Testis (tissue), 2 donors: ENCODE results near the gene LSM11.

Source experiments
- POLR2A ChIP-seq: fragments of 450-650 bp; IDR thresholded peaks from one replicate; pipeline ENCODE4 v1.6.1; 2017; ENCODE audit warnings: antibody characterized with exemption, mild to moderate bottlenecking, moderate library complexity
- TF ChIP-seq, protein P1 (sequence below), 3 experiments: fragments of 450-650 bp in 2 of 3; fragments of 200-600 bp in 1 of 3; sonication (generic) in 1 of 3; IDR thresholded peaks; one replicate each; pipeline ENCODE4 v1.5.1; 2016 to 2019; ENCODE audit warnings: antibody characterized with exemption in 3 of 3, mild to moderate bottlenecking in 2 of 3, moderate library complexity in 1 of 3

- TF ChIP-seq, protein P1, sequence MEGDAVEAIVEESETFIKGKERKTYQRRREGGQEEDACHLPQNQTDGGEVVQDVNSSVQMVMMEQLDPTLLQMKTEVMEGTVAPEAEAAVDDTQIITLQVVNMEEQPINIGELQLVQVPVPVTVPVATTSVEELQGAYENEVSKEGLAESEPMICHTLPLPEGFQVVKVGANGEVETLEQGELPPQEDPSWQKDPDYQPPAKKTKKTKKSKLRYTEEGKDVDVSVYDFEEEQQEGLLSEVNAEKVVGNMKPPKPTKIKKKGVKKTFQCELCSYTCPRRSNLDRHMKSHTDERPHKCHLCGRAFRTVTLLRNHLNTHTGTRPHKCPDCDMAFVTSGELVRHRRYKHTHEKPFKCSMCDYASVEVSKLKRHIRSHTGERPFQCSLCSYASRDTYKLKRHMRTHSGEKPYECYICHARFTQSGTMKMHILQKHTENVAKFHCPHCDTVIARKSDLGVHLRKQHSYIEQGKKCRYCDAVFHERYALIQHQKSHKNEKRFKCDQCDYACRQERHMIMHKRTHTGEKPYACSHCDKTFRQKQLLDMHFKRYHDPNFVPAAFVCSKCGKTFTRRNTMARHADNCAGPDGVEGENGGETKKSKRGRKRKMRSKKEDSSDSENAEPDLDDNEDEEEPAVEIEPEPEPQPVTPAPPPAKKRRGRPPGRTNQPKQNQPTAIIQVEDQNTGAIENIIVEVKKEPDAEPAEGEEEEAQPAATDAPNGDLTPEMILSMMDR (IDR thresholded peaks at IDR 0.05) = no peak
- no peak for TF ChIP-seq POLR2A
These were observed 1.5 kb downstream of the LSM11 start for GRCh38 chr5:157745041-157745456.
